Fibroblast of lung (primary cell): ENCODE results near the gene DLGAP1.

Source experiments
- EZH2 ChIP-seq: IDR thresholded peaks from 2 replicates; pipeline ENCODE4 v1.5.1; 2012; ENCODE audit warnings: low read length, control low read depth, mild to moderate bottlenecking; ENCODE audit errors: missing control alignments
- TF ChIP-seq, protein P1 (sequence below), 2 donors: IDR thresholded peaks in 1 of 2; conservative IDR thresholded peaks in 1 of 2; 1 replicate in 1 of 2; 2 replicates in 1 of 2; pipeline ENCODE4 v1.5.1; 2011 to 2012; ENCODE audit warnings: low read length in 2 of 2, control low read depth in 1 of 2, inconsistent platforms in 1 of 2, low read depth in 1 of 2, mild to moderate bottlenecking in 1 of 2

DNA sequence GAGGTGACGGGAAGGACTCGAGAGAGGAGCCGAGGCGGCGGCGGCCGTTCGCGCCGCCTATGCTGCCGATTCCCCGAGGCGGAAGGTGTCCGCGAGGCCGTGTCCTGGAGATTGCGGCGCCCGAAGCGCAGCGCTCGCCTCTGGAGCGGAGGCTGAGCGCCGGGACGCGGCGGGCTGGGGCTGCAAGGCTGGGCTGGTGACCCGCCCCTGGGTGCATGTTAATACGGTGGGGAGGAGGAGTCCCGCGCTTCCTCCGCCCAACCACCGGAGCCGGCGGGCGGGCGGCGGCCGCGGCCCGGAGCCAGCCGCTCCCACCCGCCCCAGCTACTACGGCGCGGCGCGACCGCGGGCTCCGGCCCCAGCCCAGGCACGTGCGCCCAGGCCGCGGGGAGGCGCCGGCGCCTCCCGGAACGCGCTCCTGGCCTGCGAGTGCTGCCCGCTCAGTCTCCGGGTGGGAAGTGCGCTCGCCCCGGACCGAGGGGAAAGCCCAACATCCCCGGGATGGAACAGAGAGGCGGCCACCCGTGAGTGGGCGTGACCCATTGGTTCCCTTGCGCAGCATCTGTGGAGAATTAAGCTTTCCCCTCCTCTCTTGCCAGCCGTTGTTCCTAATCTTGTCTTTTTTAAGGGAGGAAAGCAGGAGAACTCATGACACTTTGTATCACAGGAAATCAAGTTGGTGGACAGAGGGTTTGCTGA is at the start of gene DLGAP1:
- TF ChIP-seq EZH2, result no peak
- TF ChIP-seq, protein P1, sequence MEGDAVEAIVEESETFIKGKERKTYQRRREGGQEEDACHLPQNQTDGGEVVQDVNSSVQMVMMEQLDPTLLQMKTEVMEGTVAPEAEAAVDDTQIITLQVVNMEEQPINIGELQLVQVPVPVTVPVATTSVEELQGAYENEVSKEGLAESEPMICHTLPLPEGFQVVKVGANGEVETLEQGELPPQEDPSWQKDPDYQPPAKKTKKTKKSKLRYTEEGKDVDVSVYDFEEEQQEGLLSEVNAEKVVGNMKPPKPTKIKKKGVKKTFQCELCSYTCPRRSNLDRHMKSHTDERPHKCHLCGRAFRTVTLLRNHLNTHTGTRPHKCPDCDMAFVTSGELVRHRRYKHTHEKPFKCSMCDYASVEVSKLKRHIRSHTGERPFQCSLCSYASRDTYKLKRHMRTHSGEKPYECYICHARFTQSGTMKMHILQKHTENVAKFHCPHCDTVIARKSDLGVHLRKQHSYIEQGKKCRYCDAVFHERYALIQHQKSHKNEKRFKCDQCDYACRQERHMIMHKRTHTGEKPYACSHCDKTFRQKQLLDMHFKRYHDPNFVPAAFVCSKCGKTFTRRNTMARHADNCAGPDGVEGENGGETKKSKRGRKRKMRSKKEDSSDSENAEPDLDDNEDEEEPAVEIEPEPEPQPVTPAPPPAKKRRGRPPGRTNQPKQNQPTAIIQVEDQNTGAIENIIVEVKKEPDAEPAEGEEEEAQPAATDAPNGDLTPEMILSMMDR (conservative IDR thresholded peaks at IDR 0.05 in 1 of 2, IDR thresholded peaks at IDR 0.05 in 1 of 2; ENCODE audit: low read depth in 1 of 2, low read length in 2 of 2), result no peak
